ENCODE data around the gene TRIL. TPM values are rescaled to one million over a fixed set of nuclear protein-coding genes. Genes with fewer than 3 reads are reported as not detected.

Gene TRIL
- total RNA-seq, 5 donors from 2014 or later (not counting 1 experiment from before 2014, with no cell fraction given), result not detected

DNA sequence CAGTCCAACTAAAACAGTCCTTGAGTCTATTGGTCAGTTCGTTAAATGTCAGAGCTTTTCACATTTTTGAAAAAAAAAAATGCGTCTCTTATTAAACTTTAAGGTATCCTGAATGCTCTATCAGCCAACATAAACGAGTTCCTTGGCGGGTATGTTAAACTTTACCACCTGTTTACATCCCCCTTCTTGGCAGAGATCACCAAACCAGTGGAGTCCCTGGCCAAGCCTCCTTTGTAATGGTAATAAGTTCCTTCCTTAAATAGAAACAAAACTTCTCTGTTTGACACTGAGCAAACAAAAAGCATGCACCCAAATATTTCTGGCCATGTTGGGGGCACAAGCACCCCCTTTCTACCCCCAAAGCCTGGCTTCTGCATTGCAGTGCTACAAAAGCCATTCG is 3.2 kb downstream of the TRIL start:
- peaks cover 2 to 25% of the 10 kb centered on the region in 2 experiments for H3K4me1 ChIP-seq (ENCODE audit: control insufficient read depth in 1 of 2, extremely low read depth in 1 of 2, insufficient read depth in 2 of 2, low read length in 2 of 2)
- no peak overlapping the region for H3K27ac ChIP-seq (ENCODE audit: low read length)
- Mint-ChIP-seq H3K36me3 (no peaks in the 10 kb centered on the region), H3K4me1 (peaks cover 0 to 19% (median 6%) of the 10 kb centered on the region in 3 donors), H3K4me3 (no peak overlapping the region), H3K27ac (no peak overlapping the region), H3K27me3 (peaks cover 46 to 49% of the 10 kb centered on the region in 2 donors), H3K9me3 (no peaks in the 10 kb centered on the region)
- POLR2A ChIA-PET, result no interaction called here
- H3K27me3 ChIP-seq (replicated peaks in 1 of 2; ENCODE audit: control insufficient read depth in 2 of 2, extremely low read depth in 1 of 2, insufficient read depth in 2 of 2, low read length in 1 of 2), result peaks cover 9 to 44% of the 10 kb centered on the region in 2 experiments
- 88% methylated on average over 2 of the region's 5 CpGs for WGBS (ENCODE audit: insufficient coverage)
- no peaks in the 10 kb centered on the region for H3K36me3 ChIP-seq (ENCODE audit: control insufficient read depth in 2 of 2, extremely low read depth in 1 of 2, insufficient read depth in 1 of 2, low read length in 1 of 2)
- ATAC-seq (replicated peaks in 1 of 4) (no peak), DNase-seq (no peak)
- no peaks in the 10 kb centered on the region for H3K9me3 ChIP-seq
- peak overlapping the region in 1 of 2 donors; percentile 84 for H3K4me3 ChIP-seq (ENCODE audit: control insufficient read depth in 1 of 2, extremely low read depth in 1 of 2, low read length in 1 of 2)
- CTCF ChIA-PET, result no interaction called here

GRCh38 chr7:28954471-28954870 is 3.7 kb downstream of the TRIL start:
- POLR2A ChIA-PET, result no interaction called here
- Mint-ChIP-seq H3K27me3 (peaks cover 43 to 44% of the 10 kb centered on the region in 2 donors), H3K9me3 (no peaks in the 10 kb centered on the region)

DNA sequence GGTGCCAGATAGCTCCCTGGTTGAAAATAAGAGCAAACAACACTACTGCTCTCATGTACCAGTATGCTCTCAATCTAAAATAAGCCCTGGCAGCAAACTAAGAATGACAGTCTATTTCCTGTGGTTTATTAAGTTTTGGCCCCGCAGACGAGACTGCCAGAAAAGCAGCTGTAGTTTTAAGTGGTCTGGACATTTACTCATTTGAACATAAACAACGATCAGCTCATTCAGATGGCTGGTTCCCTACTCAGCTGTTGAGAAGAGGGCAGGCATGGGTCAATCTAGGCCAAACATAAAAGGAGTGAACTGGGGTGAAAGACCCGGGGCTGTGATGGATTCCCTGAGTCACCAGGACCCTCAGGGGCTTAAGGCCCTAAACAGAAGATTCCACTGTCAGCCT is 4.5 kb downstream of the TRIL start:
- Histone ChIP-seq H3K9me3 (no peaks in the 10 kb centered on the region), H3K36me3 (ENCODE audit: control insufficient read depth in 2 of 2, extremely low read depth in 1 of 2, insufficient read depth in 1 of 2, low read length in 1 of 2) (no peaks in the 10 kb centered on the region), H3K27me3 (replicated peaks in 1 of 2; ENCODE audit: control insufficient read depth in 2 of 2, extremely low read depth in 1 of 2, insufficient read depth in 2 of 2, low read length in 1 of 2) (peaks cover 6 to 42% of the 10 kb centered on the region in 2 experiments), H3K4me1 (ENCODE audit: control insufficient read depth in 1 of 2, extremely low read depth in 1 of 2, insufficient read depth in 2 of 2, low read length in 2 of 2) (peaks cover 2 to 25% of the 10 kb centered on the region in 2 experiments), H3K27ac (ENCODE audit: low read length) (no peak overlapping the region), H3K4me3 (ENCODE audit: control insufficient read depth in 1 of 2, extremely low read depth in 1 of 2, low read length in 1 of 2) (no peak overlapping the region)
- ATAC-seq (replicated peaks in 1 of 4) (no peak), DNase-seq (no peak)
- CTCF ChIA-PET, result interaction anchor here in 1 of 2 donors (0.6 kb wide), 1 partner anchor 37 kb away, joined by 3 read pairs; no protein-coding TSS in a partner anchor
- POLR2A ChIA-PET, result no interaction called here
- Mint-ChIP-seq H3K27ac (no peak overlapping the region), H3K4me1 (peaks cover 0 to 15% (median 6%) of the 10 kb centered on the region in 3 donors), H3K9me3 (no peaks in the 10 kb centered on the region), H3K36me3 (no peaks in the 10 kb centered on the region), H3K27me3 (peaks cover 36 to 37% of the 10 kb centered on the region in 2 donors), H3K4me3 (no peak overlapping the region)
- WGBS (ENCODE audit: insufficient coverage), result no CpG with 5 or more reads among the region's 4 CpGs

More at GRCh38 chr7:28954471-28954870, 3.7 kb downstream of the TRIL start:
- Mint-ChIP-seq H3K4me3 (no peak overlapping the region), H3K4me1 (peaks cover 0 to 19% (median 6%) of the 10 kb centered on the region in 3 donors), H3K27ac (no peak overlapping the region), H3K36me3 (no peaks in the 10 kb centered on the region)
- CTCF ChIA-PET, result no interaction called here
- Histone ChIP-seq H3K4me1 (ENCODE audit: control insufficient read depth in 1 of 2, extremely low read depth in 1 of 2, insufficient read depth in 2 of 2, low read length in 2 of 2) (peaks cover 2 to 25% of the 10 kb centered on the region in 2 experiments), H3K9me3 (no peaks in the 10 kb centered on the region), H3K27me3 (replicated peaks in 1 of 2; ENCODE audit: control insufficient read depth in 2 of 2, extremely low read depth in 1 of 2, insufficient read depth in 2 of 2, low read length in 1 of 2) (peaks cover 10 to 44% of the 10 kb centered on the region in 2 experiments), H3K4me3 (ENCODE audit: control insufficient read depth in 1 of 2, extremely low read depth in 1 of 2, low read length in 1 of 2) (no peak overlapping the region), H3K27ac (ENCODE audit: low read length) (no peak overlapping the region), H3K36me3 (ENCODE audit: control insufficient read depth in 2 of 2, extremely low read depth in 1 of 2, insufficient read depth in 1 of 2, low read length in 1 of 2) (no peaks in the 10 kb centered on the region)
- ATAC-seq (replicated peaks in 1 of 4) (no peak), DNase-seq (no peak)

DNA sequence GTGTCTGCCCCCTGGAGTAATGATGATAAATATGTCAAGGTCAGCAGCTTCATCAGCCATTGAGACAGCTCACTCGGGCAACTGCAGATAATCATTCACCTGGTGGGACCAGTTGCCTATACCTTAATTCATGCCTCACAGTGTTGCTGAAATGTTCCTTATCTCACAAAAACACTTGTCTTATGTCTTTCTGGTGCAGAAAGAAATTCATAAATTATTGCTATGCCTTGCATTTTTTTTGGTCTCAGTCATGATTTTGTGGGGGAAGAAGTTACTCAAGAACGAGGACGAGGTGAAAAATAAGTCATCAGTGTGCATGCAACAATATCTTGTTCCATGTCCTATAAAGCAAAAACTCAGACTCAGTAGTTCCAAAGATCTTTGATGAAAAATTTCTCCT is 16.0 kb downstream of the TRIL start:
- Mint-ChIP-seq H3K4me3 (no peak overlapping the region), H3K36me3 (no peaks in the 10 kb centered on the region), H3K9me3 (no peaks in the 10 kb centered on the region), H3K4me1 (no peaks in the 10 kb centered on the region), H3K27me3 (peaks cover 16 to 17% of the 10 kb centered on the region in 2 donors), H3K27ac (no peak overlapping the region)
- DNase-seq (no peak), ATAC-seq (replicated peaks in 1 of 4) (no peak)
- Histone ChIP-seq H3K4me3 (ENCODE audit: control insufficient read depth in 1 of 2, extremely low read depth in 1 of 2, low read length in 1 of 2) (no peak overlapping the region), H3K4me1 (ENCODE audit: control insufficient read depth in 1 of 2, extremely low read depth in 1 of 2, insufficient read depth in 2 of 2, low read length in 2 of 2) (no peaks in the 10 kb centered on the region), H3K9me3 (no peaks in the 10 kb centered on the region), H3K27ac (ENCODE audit: low read length) (no peak overlapping the region), H3K36me3 (ENCODE audit: control insufficient read depth in 2 of 2, extremely low read depth in 1 of 2, insufficient read depth in 1 of 2, low read length in 1 of 2) (no peaks in the 10 kb centered on the region), H3K27me3 (replicated peaks in 1 of 2; ENCODE audit: control insufficient read depth in 2 of 2, extremely low read depth in 1 of 2, insufficient read depth in 2 of 2, low read length in 1 of 2) (no peaks in the 10 kb centered on the region)
- POLR2A ChIA-PET, result no interaction called here
- WGBS (ENCODE audit: insufficient coverage), result no CpG with 5 or more reads among the region's 3 CpGs
- CTCF ChIA-PET, result interaction anchor here in 1 of 2 donors (0.6 to 1.3 kb wide), 2 partner anchors 16 to 496 kb away, joined by 3 to 5 read pairs; no protein-coding TSS in a partner anchor

- Mint-ChIP-seq H3K4me1 (no peaks in the 10 kb centered on the region), H3K36me3 (no peaks in the 10 kb centered on the region), H3K27me3 (peaks cover 17% of the 10 kb centered on the region in 2 donors), H3K9me3 (no peaks in the 10 kb centered on the region), H3K27ac (no peak overlapping the region), H3K4me3 (no peak overlapping the region)
- H3K36me3 ChIP-seq (ENCODE audit: control insufficient read depth in 2 of 2, extremely low read depth in 1 of 2, insufficient read depth in 1 of 2, low read length in 1 of 2), result no peaks in the 10 kb centered on the region
- ChIA-PET CTCF (no interaction called here), POLR2A (no interaction called here)
- no peak overlapping the region for H3K4me3 ChIP-seq (ENCODE audit: control insufficient read depth in 1 of 2, extremely low read depth in 1 of 2, low read length in 1 of 2)
- ATAC-seq (replicated peaks in 1 of 4) (no peak), DNase-seq (no peak)
- H3K27me3 ChIP-seq (replicated peaks in 1 of 2; ENCODE audit: control insufficient read depth in 2 of 2, extremely low read depth in 1 of 2, insufficient read depth in 2 of 2, low read length in 1 of 2), result no peaks in the 10 kb centered on the region
- no peaks in the 10 kb centered on the region for H3K4me1 ChIP-seq (ENCODE audit: control insufficient read depth in 1 of 2, extremely low read depth in 1 of 2, insufficient read depth in 2 of 2, low read length in 2 of 2)
- no peaks in the 10 kb centered on the region for H3K9me3 ChIP-seq
- WGBS (ENCODE audit: insufficient coverage), result 90% methylated on average over 2 of the region's 5 CpGs
- no peak overlapping the region for H3K27ac ChIP-seq (ENCODE audit: low read length)
Measured at GRCh38 chr7:28941633-28942032, 16.5 kb downstream of the TRIL start.

DNA sequence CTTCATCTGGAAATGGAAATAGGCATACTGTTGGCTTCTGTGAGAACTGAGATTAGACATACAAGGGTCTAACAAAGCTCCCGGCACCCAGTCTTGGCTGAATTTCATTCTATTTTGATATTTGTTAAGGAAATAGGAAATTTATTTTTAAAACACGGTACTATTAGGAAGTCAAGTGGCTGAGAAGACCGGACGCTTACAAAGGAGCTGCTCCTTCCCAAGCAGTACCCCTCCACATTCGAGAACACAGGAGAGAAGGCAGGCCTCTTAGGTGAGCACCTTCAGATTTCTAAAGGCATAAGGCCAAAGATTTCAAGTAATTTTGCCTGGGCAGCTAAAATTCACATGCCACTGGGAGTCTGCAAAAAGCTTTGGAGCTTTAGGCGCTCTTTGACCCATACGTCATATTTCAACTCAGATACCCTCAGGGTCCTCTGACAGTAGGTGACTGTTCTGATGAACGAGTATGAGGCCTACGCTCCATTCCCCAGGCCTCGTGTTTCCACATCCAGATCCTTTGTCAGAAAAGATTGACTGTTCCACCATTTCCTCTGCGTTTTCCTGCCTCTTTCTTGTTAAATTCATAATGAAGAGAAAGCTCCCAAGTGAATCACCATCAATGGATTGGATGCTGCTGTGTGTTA is 17.3 kb downstream of the TRIL start:
- CTCF ChIA-PET, result interaction anchor here in 1 of 2 donors (0.6 kb wide), 1 partner anchor 613 kb away, joined by 3 read pairs; no protein-coding TSS in a partner anchor
- WGBS (ENCODE audit: insufficient coverage), result 79% methylated on average over 4 of the region's 11 CpGs

More for the DNA sequence above, 17.3 kb downstream of the TRIL start:
- Histone ChIP-seq H3K27ac (ENCODE audit: low read length) (no peak overlapping the region), H3K4me3 (ENCODE audit: control insufficient read depth in 1 of 2, extremely low read depth in 1 of 2, low read length in 1 of 2) (no peak overlapping the region), H3K27me3 (replicated peaks in 1 of 2; ENCODE audit: control insufficient read depth in 2 of 2, extremely low read depth in 1 of 2, insufficient read depth in 2 of 2, low read length in 1 of 2) (no peaks in the 10 kb centered on the region), H3K9me3 (no peaks in the 10 kb centered on the region), H3K4me1 (ENCODE audit: control insufficient read depth in 1 of 2, extremely low read depth in 1 of 2, insufficient read depth in 2 of 2, low read length in 2 of 2) (no peaks in the 10 kb centered on the region), H3K36me3 (ENCODE audit: control insufficient read depth in 2 of 2, extremely low read depth in 1 of 2, insufficient read depth in 1 of 2, low read length in 1 of 2) (no peaks in the 10 kb centered on the region)
- Mint-ChIP-seq H3K4me3 (no peak overlapping the region), H3K36me3 (no peaks in the 10 kb centered on the region), H3K9me3 (no peaks in the 10 kb centered on the region), H3K27me3 (peaks cover 17 to 19% of the 10 kb centered on the region in 2 donors), H3K4me1 (no peaks in the 10 kb centered on the region), H3K27ac (no peak overlapping the region)
- DNase-seq (no peak), ATAC-seq (replicated peaks in 1 of 4) (no peak)
- POLR2A ChIA-PET, result no interaction called here
